RPMI7951 (cell line): Measurements from ENCODE around the gene ASCC3. TPM values are rescaled to one million over a fixed set of nuclear protein-coding genes. Genes with fewer than 3 reads are reported as not detected.
A peak's percentile ranks its signal among the peaks of the same experiment; 100 is the strongest.

Experiments
- DNase-seq: peaks from one replicate; pipeline ENCODE4 v3.0.0-alpha.2; 2012; ENCODE audit warnings: low read depth
- total RNA-seq: library from RNA; depleted of rRNA; stranded (reverse); fragments of >200 nt; shearing (Covaris generic); gene quantifications from 2 replicates; pipeline ENCODE4 v1.2.3, GENCODE V29; 2014

Gene ASCC3
- total RNA-seq, 1 experiment from 2014 or later = 40.7 TPM

- no peak for DNase-seq
Observed at GRCh38 chr6:100730001-100730980, 150.8 kb downstream of the ASCC3 start.

GRCh38 chr6:100726666-100727065, 154.5 kb downstream of the ASCC3 start:
- no peak for DNase-seq

GRCh38 chr6:100724696-100725095, 156.4 kb downstream of the ASCC3 start:
- DNase-seq = no peak

GRCh38 chr6:100724222-100724621, 156.9 kb downstream of the ASCC3 start:
- no peak for DNase-seq

- DNase-seq = no peak
Observed at GRCh38 chr6:100721256-100721655, 159.9 kb downstream of the ASCC3 start.

- DNase-seq = peak; percentile 38
Observed at GRCh38 chr6:100719883-100720682, 161.0 kb downstream of the ASCC3 start.

GRCh38 chr6:100712997-100713396, 168.1 kb downstream of the ASCC3 start:
- no peak for DNase-seq

GRCh38 chr6:100706491-100706890, 174.6 kb downstream of the ASCC3 start:
- no peak for DNase-seq

- no peak for DNase-seq
Observed at GRCh38 chr6:100704961-100705360, 176.2 kb downstream of the ASCC3 start.

- no peak for DNase-seq
Observed at GRCh38 chr6:100701728-100702127, 179.4 kb downstream of the ASCC3 start.

GRCh38 chr6:100700009-100700408, 181.1 kb downstream of the ASCC3 start:
- no peak for DNase-seq

- DNase-seq = no peak
Observed at GRCh38 chr6:100695445-100695844, 185.7 kb downstream of the ASCC3 start.

GRCh38 chr6:100693249-100693927, 187.7 kb downstream of the ASCC3 start:
- no peak for DNase-seq

- no peak for DNase-seq
Observed at GRCh38 chr6:100691972-100692371, 189.2 kb downstream of the ASCC3 start.

GRCh38 chr6:100686216-100686615, 194.9 kb downstream of the ASCC3 start:
- no peak for DNase-seq

- no peak for DNase-seq
Observed at GRCh38 chr6:100685747-100686146, 195.4 kb downstream of the ASCC3 start.

- DNase-seq = no peak
Observed at GRCh38 chr6:100680163-100680562, 201.0 kb downstream of the ASCC3 start.

GRCh38 chr6:100678027-100678426, 203.1 kb downstream of the ASCC3 start:
- peak; percentile 3 for DNase-seq

- DNase-seq = no peak
Observed at GRCh38 chr6:100677240-100677639, 203.9 kb downstream of the ASCC3 start.

- DNase-seq = no peak
Observed at GRCh38 chr6:100673641-100674040, 207.5 kb downstream of the ASCC3 start.

- no peak for DNase-seq
Observed at GRCh38 chr6:100671740-100672139, 209.4 kb downstream of the ASCC3 start.

- DNase-seq = no peak
Observed at GRCh38 chr6:100670056-100670455, 211.1 kb downstream of the ASCC3 start.
